WTC11 (cell line): ENCODE measurements around the gene MYOM1. TPM values are rescaled to one million over a fixed set of nuclear protein-coding genes. Genes with fewer than 3 reads are reported as not detected.

Experiments used
- ATAC-seq: fragments of 200-7000 bp; cut with Tn5 transposase; 2 replicates; pipeline ENCODE4 v1.10.0; 2021; ENCODE audit warnings: mild to moderate bottlenecking, moderate library complexity
- CTCF ChIA-PET: fragments of 300-600 bp; sonication (Branson Sonifier 250); formaldehyde crosslinking; loops from one replicate; lab custom pipeline; 2021; ENCODE audit warnings: antibody characterized with exemption; lab: Charles Lee
- POLR2A ChIA-PET: fragments of 350-600 bp; sonication (Branson Sonifier 250); formaldehyde crosslinking; loops from one replicate; lab custom pipeline; 2021; ENCODE audit warnings: antibody characterized with exemption; lab: Charles Lee
- DNase-seq: peaks from one replicate; pipeline ENCODE4 v3.0.0; 2021; ENCODE audit warnings: low spot score
- H3K27ac Mint-ChIP-seq: 2 replicates; pipeline ENCODE4 v1.8.0; 2021; ENCODE audit warnings: mixed read lengths
- H3K27me3 Mint-ChIP-seq: 2 replicates; pipeline ENCODE4 v1.8.0; 2021; ENCODE audit warnings: low read depth, mild to moderate bottlenecking, moderate library complexity, mixed read lengths
- H3K36me3 Mint-ChIP-seq: 2 replicates; pipeline ENCODE4 v1.8.0; 2021; ENCODE audit warnings: mixed read lengths
- H3K4me1 Mint-ChIP-seq: 2 replicates; pipeline ENCODE4 v1.8.0; 2022; ENCODE audit warnings: mixed read lengths
- H3K4me3 Mint-ChIP-seq: 2 replicates; pipeline ENCODE4 v1.8.0; 2021; ENCODE audit warnings: mild to moderate bottlenecking, moderate library complexity, mixed read lengths
- H3K9me3 Mint-ChIP-seq: 2 replicates; pipeline ENCODE4 v1.8.0; 2021; ENCODE audit warnings: mixed read lengths
- CBFB ChIP-seq: sonication (generic); formaldehyde crosslinking; IDR thresholded peaks from 2 replicates; pipeline ENCODE4 v1.8.1; 2022; ENCODE audit warnings: mild to moderate bottlenecking, low read depth, missing genetic modification reagents
- CREB1 ChIP-seq: sonication (generic); formaldehyde crosslinking; IDR thresholded peaks from 2 replicates; pipeline ENCODE4 v1.8.0; 2023; ENCODE audit warnings: mild to moderate bottlenecking, missing genetic modification reagents
- FOXK1 ChIP-seq: sonication (generic); formaldehyde crosslinking; IDR thresholded peaks from 2 replicates; pipeline ENCODE4 v1.8.0; 2022; ENCODE audit warnings: mild to moderate bottlenecking, moderate library complexity, missing genetic modification reagents
- HMGA2 ChIP-seq: fragments of 250-450 bp; sonication (Bioruptor Pico); IDR thresholded peaks from 2 replicates; pipeline ENCODE4 v1.4.0; 2021; ENCODE audit warnings: mild to moderate bottlenecking, moderate library complexity
- JUN ChIP-seq: sonication (generic); formaldehyde crosslinking; IDR thresholded peaks from 2 replicates; pipeline ENCODE4 v1.8.0; 2023; ENCODE audit warnings: mild to moderate bottlenecking, missing genetic modification reagents
- KAT7 ChIP-seq: sonication (generic); formaldehyde crosslinking; IDR thresholded peaks from 2 replicates; pipeline ENCODE4 v1.8.1; 2023; ENCODE audit warnings: missing genetic modification reagents, mild to moderate bottlenecking, borderline replicate concordance
- MXD4 ChIP-seq: fragments of 250-450 bp; sonication (Bioruptor Pico); IDR thresholded peaks from 2 replicates; pipeline ENCODE4 v1.8.0; 2021; ENCODE audit warnings: mild to moderate bottlenecking, moderate library complexity, borderline replicate concordance
- NFYB ChIP-seq: sonication (generic); formaldehyde crosslinking; conservative IDR thresholded peaks from 2 replicates; pipeline ENCODE4 v1.8.0; 2022; ENCODE audit warnings: low read depth, missing genetic modification reagents
- NR1H2 ChIP-seq: sonication (generic); formaldehyde crosslinking; IDR thresholded peaks from 2 replicates; pipeline ENCODE4 v1.9.0; 2021; ENCODE audit warnings: mild to moderate bottlenecking, moderate library complexity, missing genetic modification reagents
- RELA ChIP-seq: sonication (generic); formaldehyde crosslinking; IDR thresholded peaks from 2 replicates; pipeline ENCODE4 v1.8.1; 2022; ENCODE audit warnings: missing genetic modification reagents, mild to moderate bottlenecking, borderline replicate concordance
- SMAD3 ChIP-seq: sonication (generic); formaldehyde crosslinking; IDR thresholded peaks from 2 replicates; pipeline ENCODE4 v1.8.0; 2022; ENCODE audit warnings: missing genetic modification reagents, mild to moderate bottlenecking, borderline replicate concordance
- ZNF121 ChIP-seq: sonication (generic); formaldehyde crosslinking; IDR thresholded peaks from 2 replicates; pipeline ENCODE4 v1.8.0; 2023; ENCODE audit warnings: missing genetic modification reagents
- ZNF138 ChIP-seq: sonication (generic); formaldehyde crosslinking; conservative IDR thresholded peaks from 2 replicates; pipeline ENCODE4 v1.8.1; 2022; ENCODE audit warnings: mild to moderate bottlenecking, moderate library complexity, missing genetic modification reagents
- ZNF219 ChIP-seq: sonication (generic); formaldehyde crosslinking; IDR thresholded peaks from 2 replicates; pipeline ENCODE4 v1.8.0; 2023; ENCODE audit warnings: missing genetic modification reagents, mild to moderate bottlenecking, borderline replicate concordance
- ZNF416 ChIP-seq: fragments of 250-450 bp; sonication (Bioruptor Pico); IDR thresholded peaks from 2 replicates; pipeline ENCODE4 v1.9.0; 2021; ENCODE audit warnings: mild to moderate bottlenecking, inconsistent platforms
- total RNA-seq: library from RNA; stranded (reverse); gene quantifications from 3 replicates; pipeline ENCODE4 v1.2.3, GENCODE V29; 2021
- TF ChIP-seq, protein P1 (sequence below): sonication (generic); formaldehyde crosslinking; IDR thresholded peaks from 2 replicates; pipeline ENCODE4 v1.8.1; 2022; ENCODE audit warnings: mild to moderate bottlenecking, moderate library complexity, missing genetic modification reagents
- TF ChIP-seq, protein P2 (sequence below): sonication (generic); formaldehyde crosslinking; conservative IDR thresholded peaks from 2 replicates; pipeline ENCODE4 v1.8.1; 2023; ENCODE audit warnings: mild to moderate bottlenecking, low read depth, missing genetic modification reagents, moderate library complexity
- TF ChIP-seq, protein P3 (sequence below): sonication (generic); formaldehyde crosslinking; IDR thresholded peaks from 2 replicates; pipeline ENCODE4 v1.8.0; 2023; ENCODE audit warnings: missing genetic modification reagents
- TF ChIP-seq, protein P4 (sequence below): sonication (generic); formaldehyde crosslinking; IDR thresholded peaks from 2 replicates; pipeline ENCODE4 v1.8.1; 2023; ENCODE audit warnings: mild to moderate bottlenecking, missing genetic modification reagents, moderate library complexity
- TF ChIP-seq, protein P5 (sequence below): fragments of 250-450 bp; sonication (Bioruptor Pico); IDR thresholded peaks from 2 replicates; pipeline ENCODE4 v1.9.0; 2021; ENCODE audit warnings: moderate library complexity, mild to moderate bottlenecking, inconsistent platforms, borderline replicate concordance
- TF ChIP-seq, protein P6 (sequence below): fragments of 250-450 bp; sonication (Bioruptor Pico); IDR thresholded peaks from 2 replicates; pipeline ENCODE4 v1.8.0; 2021; ENCODE audit warnings: mild to moderate bottlenecking

MYOM1 gene
- total RNA-seq, 1 experiment from 2014 or later, result 0.35 TPM

DNA sequence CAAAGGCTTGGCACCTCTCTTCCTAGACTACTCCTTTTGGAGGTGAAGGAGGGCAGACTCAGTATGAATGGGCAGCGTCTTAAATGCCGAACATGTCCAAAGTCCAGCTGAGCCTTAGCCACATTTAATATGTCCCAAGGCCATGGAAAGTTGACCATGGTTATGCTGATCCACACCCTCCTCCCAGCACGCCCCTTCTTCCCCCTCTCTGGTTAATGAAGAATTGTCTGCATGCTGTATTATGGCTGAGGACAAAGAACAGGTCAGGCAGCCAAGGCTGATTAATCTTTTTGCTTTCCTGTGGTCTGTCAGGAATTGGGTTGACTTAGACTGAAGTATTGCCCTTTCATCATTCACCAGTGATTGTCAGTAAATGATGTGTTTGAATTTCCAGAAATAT lies 5.8 kb upstream of the MYOM1 start:
- no peaks in the 10 kb centered on the region for H3K36me3 Mint-ChIP-seq
- TF ChIP-seq ZNF416 (CRISPR knock-in tag) (no peak), NFYB (CRISPR knock-in tag) (no peak), ZNF138 (CRISPR knock-in tag) (no peak), KAT7 (no peak), NR1H2 (CRISPR knock-in tag) (no peak)
- TF ChIP-seq, protein P1, sequence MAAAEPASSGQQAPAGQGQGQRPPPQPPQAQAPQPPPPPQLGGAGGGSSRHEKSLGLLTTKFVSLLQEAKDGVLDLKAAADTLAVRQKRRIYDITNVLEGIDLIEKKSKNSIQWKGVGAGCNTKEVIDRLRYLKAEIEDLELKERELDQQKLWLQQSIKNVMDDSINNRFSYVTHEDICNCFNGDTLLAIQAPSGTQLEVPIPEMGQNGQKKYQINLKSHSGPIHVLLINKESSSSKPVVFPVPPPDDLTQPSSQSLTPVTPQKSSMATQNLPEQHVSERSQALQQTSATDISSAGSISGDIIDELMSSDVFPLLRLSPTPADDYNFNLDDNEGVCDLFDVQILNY, result no peak
- TF ChIP-seq, all 79 proteins: peak for 0
- Mint-ChIP-seq H3K27ac (no peak overlapping the region), H3K27me3 (no peaks in the 10 kb centered on the region; the same call in 1 of the 2 replicates), H3K4me1 (peaks cover 2% of the 10 kb centered on the region), H3K4me3 (no peak overlapping the region), H3K9me3 (peaks cover under 1% of the 10 kb centered on the region)
- ChIA-PET POLR2A (interaction anchor here (0.6 kb wide), 1 partner anchor 645 kb away, joined by 4 read pairs; no protein-coding TSS in a partner anchor), CTCF (interaction anchor here (0.5 kb wide), 1 partner anchor 150 kb away, joined by 4 read pairs; no protein-coding TSS in a partner anchor)
- no peak for DNase-seq
- ATAC-seq, result no peak

DNA sequence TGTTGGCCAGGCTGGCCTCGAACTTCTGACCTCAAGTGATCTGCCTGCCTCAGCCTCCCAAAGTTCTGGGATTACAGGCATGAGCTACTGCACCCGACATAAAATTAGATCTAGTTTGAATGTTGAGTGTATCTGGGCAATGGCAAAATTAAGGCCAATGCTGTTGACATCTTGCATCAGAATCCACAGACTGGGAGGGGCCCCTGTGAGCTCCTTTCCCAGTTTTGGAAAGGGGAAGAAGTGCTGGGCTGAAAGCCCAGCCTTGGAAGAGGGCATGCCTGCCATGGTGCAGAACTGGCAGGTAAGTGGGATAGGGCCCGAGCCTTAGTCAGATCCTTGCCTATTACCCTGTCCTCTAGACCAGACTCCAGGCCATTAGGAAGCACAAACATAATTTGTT lies 4.5 kb upstream of the MYOM1 start:
- Mint-ChIP-seq H3K27ac (no peak overlapping the region), H3K4me1 (peaks cover 15% of the 10 kb centered on the region), H3K27me3 (no peaks in the 10 kb centered on the region; the same call in 1 of the 2 replicates)
- no peak for DNase-seq
- TF ChIP-seq SMAD3 (CRISPR knock-in tag) (no peak), CBFB (CRISPR knock-in tag) (no peak), HMGA2 (no peak), JUN (no peak)
- TF ChIP-seq, protein P2, sequence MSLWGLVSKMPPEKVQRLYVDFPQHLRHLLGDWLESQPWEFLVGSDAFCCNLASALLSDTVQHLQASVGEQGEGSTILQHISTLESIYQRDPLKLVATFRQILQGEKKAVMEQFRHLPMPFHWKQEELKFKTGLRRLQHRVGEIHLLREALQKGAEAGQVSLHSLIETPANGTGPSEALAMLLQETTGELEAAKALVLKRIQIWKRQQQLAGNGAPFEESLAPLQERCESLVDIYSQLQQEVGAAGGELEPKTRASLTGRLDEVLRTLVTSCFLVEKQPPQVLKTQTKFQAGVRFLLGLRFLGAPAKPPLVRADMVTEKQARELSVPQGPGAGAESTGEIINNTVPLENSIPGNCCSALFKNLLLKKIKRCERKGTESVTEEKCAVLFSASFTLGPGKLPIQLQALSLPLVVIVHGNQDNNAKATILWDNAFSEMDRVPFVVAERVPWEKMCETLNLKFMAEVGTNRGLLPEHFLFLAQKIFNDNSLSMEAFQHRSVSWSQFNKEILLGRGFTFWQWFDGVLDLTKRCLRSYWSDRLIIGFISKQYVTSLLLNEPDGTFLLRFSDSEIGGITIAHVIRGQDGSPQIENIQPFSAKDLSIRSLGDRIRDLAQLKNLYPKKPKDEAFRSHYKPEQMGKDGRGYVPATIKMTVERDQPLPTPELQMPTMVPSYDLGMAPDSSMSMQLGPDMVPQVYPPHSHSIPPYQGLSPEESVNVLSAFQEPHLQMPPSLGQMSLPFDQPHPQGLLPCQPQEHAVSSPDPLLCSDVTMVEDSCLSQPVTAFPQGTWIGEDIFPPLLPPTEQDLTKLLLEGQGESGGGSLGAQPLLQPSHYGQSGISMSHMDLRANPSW (CRISPR knock-in tag), result no peak
- TF ChIP-seq, all 79 proteins: peak for 0
- ATAC-seq, result no peak
- POLR2A ChIA-PET, result no interaction called here
- Mint-ChIP-seq H3K4me3 (no peak overlapping the region), H3K9me3 (no peaks in the 10 kb centered on the region), H3K36me3 (no peaks in the 10 kb centered on the region)
- CTCF ChIA-PET, result no interaction called here

DNA sequence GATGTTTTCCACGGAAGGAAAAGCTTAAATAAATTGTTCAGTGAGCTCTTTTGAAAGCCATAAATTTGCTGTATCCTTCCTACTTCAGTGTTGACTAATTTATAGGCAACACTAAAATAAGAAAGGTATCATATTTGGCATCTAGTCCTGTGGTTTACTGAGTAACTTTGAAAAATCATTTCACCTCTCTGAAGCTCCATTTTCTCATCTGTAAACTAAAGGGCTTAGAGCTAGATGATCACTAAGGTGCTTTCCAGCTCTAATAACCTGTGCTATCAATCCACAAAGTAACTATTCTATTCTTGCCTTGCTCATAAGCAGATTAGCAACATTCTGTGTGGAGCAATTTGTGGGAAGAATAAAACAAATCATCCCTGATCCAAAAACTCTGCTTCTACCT lies 3.6 kb upstream of the MYOM1 start:
- no peak for DNase-seq
- no peak for ATAC-seq
- Mint-ChIP-seq H3K27ac (no peak overlapping the region), H3K4me3 (no peak overlapping the region), H3K27me3 (no peaks in the 10 kb centered on the region; the same call in 1 of the 2 replicates), H3K36me3 (no peaks in the 10 kb centered on the region), H3K9me3 (no peaks in the 10 kb centered on the region), H3K4me1 (peaks cover 16% of the 10 kb centered on the region)
- no peak for TF ChIP-seq CREB1
- TF ChIP-seq, protein P3, sequence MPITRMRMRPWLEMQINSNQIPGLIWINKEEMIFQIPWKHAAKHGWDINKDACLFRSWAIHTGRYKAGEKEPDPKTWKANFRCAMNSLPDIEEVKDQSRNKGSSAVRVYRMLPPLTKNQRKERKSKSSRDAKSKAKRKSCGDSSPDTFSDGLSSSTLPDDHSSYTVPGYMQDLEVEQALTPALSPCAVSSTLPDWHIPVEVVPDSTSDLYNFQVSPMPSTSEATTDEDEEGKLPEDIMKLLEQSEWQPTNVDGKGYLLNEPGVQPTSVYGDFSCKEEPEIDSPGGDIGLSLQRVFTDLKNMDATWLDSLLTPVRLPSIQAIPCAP (CRISPR knock-in tag), result no peak
- no peak for TF ChIP-seq SMAD3 (CRISPR knock-in tag)
- ChIA-PET POLR2A (interaction anchor here (0.6 kb wide), 1 partner anchor 69 kb away, joined by 3 read pairs; no protein-coding TSS in a partner anchor), CTCF (no interaction called here)

DNA sequence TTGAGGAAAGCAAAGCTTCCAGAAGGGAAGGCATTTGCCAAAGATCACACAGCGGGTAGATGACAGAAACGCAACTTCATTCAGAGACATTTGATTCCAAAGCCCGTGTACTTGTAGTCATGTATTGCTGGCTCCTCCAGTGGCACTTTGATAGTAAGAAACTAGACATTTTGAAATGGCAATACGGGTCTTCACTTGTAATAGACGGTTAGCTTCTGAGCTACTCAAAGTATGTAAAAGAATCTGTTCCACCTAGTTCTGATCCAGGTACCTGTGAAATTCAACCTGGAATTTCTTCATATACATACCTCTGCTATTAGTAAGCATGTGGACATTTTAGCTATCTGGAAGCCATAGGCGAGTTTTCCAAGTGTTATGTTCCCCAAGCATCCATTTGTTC lies 1.7 kb upstream of the MYOM1 start:
- Mint-ChIP-seq H3K27me3 (no peaks in the 10 kb centered on the region; the same call in 1 of the 2 replicates), H3K9me3 (0 out of 2 replicates have a peak, but pooled peaks cover 4% of the 10 kb centered on the region), H3K27ac (no peak overlapping the region), H3K4me1 (peaks cover 21% of the 10 kb centered on the region), H3K36me3 (no peaks in the 10 kb centered on the region), H3K4me3 (no peak overlapping the region)
- ATAC-seq (no peak), DNase-seq (no peak)
- POLR2A ChIA-PET, result no interaction called here
- CTCF ChIA-PET, result no interaction called here
- no peak for TF ChIP-seq FOXK1 (CRISPR knock-in tag)
- TF ChIP-seq, protein P4, sequence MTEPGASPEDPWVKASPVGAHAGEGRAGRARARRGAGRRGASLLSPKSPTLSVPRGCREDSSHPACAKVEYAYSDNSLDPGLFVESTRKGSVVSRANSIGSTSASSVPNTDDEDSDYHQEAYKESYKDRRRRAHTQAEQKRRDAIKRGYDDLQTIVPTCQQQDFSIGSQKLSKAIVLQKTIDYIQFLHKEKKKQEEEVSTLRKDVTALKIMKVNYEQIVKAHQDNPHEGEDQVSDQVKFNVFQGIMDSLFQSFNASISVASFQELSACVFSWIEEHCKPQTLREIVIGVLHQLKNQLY, result no peak
- no peak for TF ChIP-seq RELA (CRISPR knock-in tag)
- TF ChIP-seq, protein P5, sequence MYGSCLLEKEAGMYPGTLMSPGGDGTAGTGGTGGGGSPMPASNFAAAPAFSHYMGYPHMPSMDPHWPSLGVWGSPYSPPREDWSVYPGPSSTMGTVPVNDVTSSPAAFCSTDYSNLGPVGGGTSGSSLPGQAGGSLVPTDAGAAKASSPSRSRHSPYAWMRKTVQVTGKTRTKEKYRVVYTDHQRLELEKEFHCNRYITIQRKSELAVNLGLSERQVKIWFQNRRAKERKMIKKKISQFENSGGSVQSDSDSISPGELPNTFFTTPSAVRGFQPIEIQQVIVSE (CRISPR knock-in tag), result no peak
- TF ChIP-seq CREB1, result no peak
- TF ChIP-seq ZNF219 (CRISPR knock-in tag), result no peak
- TF ChIP-seq, protein P6, sequence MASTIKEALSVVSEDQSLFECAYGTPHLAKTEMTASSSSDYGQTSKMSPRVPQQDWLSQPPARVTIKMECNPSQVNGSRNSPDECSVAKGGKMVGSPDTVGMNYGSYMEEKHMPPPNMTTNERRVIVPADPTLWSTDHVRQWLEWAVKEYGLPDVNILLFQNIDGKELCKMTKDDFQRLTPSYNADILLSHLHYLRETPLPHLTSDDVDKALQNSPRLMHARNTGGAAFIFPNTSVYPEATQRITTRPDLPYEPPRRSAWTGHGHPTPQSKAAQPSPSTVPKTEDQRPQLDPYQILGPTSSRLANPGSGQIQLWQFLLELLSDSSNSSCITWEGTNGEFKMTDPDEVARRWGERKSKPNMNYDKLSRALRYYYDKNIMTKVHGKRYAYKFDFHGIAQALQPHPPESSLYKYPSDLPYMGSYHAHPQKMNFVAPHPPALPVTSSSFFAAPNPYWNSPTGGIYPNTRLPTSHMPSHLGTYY, result no peak
- TF ChIP-seq, protein P3 (CRISPR knock-in tag), result no peak
- TF ChIP-seq ZNF121 (CRISPR knock-in tag), result no peak
- TF ChIP-seq MXD4 (CRISPR knock-in tag), result no peak
